ENCODE data around the gene TUBA1C.
"Not testable (repeated sequence)": the region's sequence is repeated elsewhere in the genome, so short reads cannot be mapped to it uniquely, and the experiment has no call there.

Gene TUBA1C

DNA sequence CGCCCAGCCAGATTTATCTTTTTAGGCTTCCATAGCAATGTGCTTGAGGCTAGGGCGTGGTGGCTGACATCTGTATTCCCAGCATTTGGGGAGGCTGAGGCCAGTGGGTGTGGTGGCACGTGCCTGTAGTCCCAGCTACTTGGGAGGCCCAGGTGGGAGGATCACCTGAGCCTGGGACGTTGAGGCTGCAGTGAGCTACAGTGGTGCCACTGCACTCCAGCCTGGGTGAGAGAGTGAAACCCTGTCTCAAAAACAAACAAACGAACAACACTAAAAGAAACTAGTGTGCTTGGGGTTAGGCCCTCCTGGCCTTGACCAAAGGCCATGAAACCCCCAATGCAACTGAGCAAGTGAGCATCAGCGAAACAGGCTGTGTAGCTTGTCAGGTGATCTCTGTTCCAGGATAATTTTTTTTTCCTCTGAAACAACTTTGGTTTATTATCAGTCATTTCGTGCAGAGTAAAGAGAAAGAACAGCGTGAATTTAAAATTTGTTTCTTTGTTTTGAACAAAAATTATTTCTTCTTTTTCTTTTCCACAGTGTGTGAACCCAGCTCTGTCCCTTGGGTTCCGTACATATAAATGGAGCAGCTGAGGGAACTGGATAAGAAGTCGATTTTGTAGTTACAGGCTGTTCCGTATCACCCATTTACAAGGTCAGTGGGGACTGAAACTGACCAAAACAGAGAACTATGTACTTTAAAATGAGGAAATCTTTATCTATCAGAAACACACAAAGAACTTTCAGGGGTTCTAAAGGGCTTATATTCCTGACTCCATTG, 8.8 kb upstream of the TUBA1C start:
- no peak for DNase-seq (ENCODE audit: low read depth in 2 of 2)

DNA sequence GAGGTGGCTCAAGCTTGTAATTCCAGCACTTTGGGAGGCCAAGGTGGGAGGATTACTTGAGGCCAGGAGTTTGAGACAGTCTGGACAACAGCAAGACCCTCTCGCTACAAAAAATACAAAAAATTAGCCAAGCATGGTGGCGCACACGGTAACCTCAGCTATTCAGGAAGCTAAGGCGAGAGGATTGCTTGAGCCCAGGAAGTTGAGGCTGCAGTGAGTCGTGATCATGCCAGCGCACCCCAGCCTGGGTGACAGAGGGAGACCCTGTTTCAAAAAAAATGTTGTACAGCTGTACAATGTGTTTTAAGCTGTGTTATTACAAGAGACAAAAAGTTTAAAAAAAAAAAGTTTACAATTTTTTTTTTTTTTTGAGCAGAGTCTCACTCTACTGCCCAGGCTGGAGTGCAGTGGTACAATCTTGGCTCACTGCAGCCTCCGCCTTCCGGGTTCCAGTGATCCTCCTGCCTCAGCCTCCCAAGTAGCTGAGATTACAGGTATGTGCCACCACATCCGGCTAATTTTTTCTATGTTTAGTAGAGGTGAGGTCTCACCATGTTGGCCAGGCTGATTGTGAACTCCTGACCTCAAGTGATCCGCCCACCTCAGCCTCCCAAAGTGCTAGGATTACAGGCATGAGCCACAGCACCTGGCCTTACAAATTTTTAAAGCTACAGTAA, 7.2 kb upstream of the TUBA1C start:
- DNase-seq (ENCODE audit: low read depth in 2 of 2): not testable (repeated sequence)

- no peak for DNase-seq (ENCODE audit: low read depth in 2 of 2)
These were observed 5.4 kb upstream of the TUBA1C start for GRCh38 chr12:49259452-49259851.

DNA sequence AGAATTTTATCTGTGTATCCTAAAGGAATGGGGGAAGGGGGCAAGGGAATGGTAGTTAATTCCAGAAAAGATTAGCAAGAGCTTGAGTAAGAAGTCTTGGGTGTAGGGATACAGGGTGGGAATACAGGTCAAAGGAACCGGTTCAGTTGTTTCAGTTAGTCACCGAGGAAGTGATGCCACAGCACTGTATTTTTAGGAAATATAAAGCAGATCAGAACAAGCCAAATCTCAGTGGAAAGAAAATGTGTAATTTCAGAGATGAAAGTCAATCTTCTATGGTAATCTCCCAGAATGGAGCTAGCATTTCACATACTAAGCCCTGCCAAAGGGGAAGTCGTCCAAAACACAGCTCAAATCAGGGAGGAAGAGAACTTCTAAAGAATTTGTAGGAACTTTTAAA, 4.7 kb upstream of the TUBA1C start:
- no peak for DNase-seq (ENCODE audit: low read depth in 2 of 2)

- no peak for DNase-seq (ENCODE audit: low read depth in 2 of 2)
These were observed 4.1 kb upstream of the TUBA1C start for GRCh38 chr12:49260571-49261363.

GRCh38 chr12:49261721-49262120, 3.2 kb upstream of the TUBA1C start:
- no peak for DNase-seq (ENCODE audit: low read depth in 2 of 2)

GRCh38 chr12:49263400-49263763, 1.5 kb upstream of the TUBA1C start:
- no peak for DNase-seq (ENCODE audit: low read depth in 2 of 2)

- no peak for DNase-seq (ENCODE audit: low read depth in 2 of 2)
These were observed 413 bp upstream of the TUBA1C start for GRCh38 chr12:49264466-49264872.

- not testable (repeated sequence) for DNase-seq (ENCODE audit: low read depth in 2 of 2)
These were observed 4.3 kb downstream of the TUBA1C start for GRCh38 chr12:49269191-49269590.

GRCh38 chr12:49272790-49273725, 8.2 kb downstream of the TUBA1C start:
- no peak for DNase-seq (ENCODE audit: low read depth in 2 of 2)

- no peak for DNase-seq (ENCODE audit: low read depth in 2 of 2)
These were observed 9.0 kb downstream of the TUBA1C start for GRCh38 chr12:49273726-49274395.

DNA sequence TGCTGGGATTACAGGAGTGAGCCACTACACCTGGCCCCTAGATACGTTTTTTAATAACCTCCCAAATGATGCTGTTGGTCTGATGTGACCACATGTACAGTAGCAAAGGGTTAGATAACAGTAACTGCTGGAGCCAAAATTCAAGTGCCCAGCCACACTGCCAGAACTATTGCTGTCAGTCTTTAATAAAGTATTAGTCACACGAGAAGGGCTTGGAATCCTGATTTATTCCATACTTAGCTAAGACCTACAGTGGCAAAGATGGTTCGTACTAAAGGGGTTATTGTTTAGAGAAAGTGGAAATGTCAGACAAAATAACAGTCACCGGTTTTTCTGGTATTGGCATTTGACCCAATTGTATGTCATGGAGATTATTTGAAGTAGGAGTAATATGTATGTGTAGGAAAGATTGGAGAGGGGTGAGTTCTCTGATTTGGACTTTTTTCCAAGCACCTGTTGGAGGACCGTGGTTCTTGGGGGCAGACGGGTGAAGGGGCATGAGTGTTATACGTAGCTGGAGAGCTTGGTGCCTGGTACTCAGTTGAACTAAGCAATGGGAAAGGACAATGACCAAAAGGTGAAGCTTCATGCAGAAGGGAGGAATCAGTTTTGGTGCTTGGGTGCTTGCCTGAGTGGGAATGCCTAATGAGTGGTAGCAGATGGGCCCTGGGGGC, 9.7 kb downstream of the TUBA1C start:
- no peak for DNase-seq (ENCODE audit: low read depth in 2 of 2)

- DNase-seq (ENCODE audit: low read depth in 2 of 2): no peak
These were observed 11.7 kb downstream of the TUBA1C start for GRCh38 chr12:49276304-49277290.

GRCh38 chr12:49277466-49277865, 12.6 kb downstream of the TUBA1C start:
- no peak for DNase-seq (ENCODE audit: low read depth in 2 of 2)

DNA sequence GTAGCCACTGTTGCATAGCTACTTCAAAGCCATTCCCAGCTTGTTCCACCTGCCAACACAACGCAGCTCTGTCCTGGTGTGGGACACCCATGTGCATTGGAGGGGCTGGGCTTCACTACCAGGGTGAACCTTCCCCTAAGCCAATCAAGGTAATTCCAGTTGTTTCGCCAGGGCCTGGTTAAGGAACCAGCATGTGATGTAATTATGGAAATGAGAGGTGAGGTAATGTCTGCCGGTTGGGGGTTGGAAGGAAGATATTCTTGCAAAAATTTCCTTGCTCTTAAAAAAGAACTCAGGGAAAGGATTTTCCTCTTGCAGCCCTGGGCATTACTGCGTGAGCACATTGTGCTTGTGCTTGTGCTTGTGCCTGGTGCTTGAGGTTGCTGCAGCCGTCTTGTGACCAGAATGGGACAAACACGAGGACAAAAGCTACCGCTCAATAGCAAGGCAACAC, 14.9 kb downstream of the TUBA1C start:
- DNase-seq (ENCODE audit: low read depth in 2 of 2): no peak

- DNase-seq (ENCODE audit: low read depth in 2 of 2): not testable (repeated sequence)
These were observed 15.7 kb downstream of the TUBA1C start for GRCh38 chr12:49280545-49280944.

DNA sequence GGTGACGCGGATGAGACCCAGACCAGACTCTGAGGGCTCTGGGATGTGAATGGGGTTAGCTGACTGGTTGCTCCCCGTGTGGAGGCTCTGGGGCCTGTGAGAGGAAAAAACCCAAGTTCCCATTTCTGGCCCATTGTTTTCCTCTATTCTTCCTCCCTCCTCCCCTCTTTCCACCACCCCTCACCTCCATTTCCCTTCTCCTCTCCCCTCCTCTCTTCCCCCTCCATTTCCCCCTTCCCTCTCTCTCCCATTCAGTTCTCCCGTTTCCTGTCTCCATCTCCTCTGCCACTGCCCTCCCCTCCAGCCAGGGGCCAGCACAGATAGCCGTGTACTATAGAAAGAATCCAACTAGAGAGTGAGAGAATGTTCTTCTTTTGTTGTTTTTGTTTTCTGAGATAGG, 17.4 kb downstream of the TUBA1C start:
- DNase-seq (ENCODE audit: low read depth in 2 of 2): no peak

DNA sequence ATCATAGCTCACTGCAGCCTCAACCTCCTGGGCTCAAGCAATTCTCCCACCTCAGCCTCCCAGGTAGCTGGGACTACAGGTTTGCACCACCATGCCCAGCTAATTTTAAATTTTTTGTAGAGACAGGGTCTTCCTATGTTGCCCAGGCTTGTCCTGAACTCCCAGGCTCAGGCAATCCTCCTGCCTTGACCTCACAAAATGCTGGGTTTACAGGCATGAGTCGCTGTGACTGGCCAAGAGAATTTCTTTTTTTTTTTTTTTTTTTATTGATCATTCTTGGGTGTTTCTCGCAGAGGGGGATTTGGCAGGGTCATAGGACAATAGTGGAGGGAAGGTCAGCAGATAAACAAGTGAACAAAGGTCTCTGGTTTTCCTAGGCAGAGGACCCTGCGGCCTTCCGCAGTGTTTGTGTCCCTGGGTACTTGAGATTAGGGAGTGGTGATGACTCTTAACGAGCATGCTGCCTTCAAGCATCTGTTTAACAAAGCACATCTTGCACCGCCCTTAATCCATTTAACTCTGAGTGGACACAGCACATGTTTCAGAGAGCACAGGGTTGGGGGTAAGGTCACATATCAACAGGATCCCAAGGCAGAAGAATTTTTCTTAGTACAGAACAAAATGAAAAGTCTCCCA, 18.0 kb downstream of the TUBA1C start:
- DNase-seq (ENCODE audit: low read depth in 2 of 2): not testable (repeated sequence)
